CD4-positive, alpha-beta T cell treated with Interleukin-6 at 100 ng/mL for 8 hours (primary cell): ENCODE data around the gene NFATC4.

Experiments
- DNase-seq: peaks from one replicate; pipeline ENCODE4 v3.0.0-alpha.2; 2020; ENCODE audit warnings: mixed read lengths, low spot score

The NFATC4 gene

GRCh38 chr14:24411443-24412389, 43.7 kb downstream of the NFATC4 start:
- DNase-seq: peak; percentile 13

- no peak for DNase-seq
Measured at GRCh38 chr14:24414077-24414476, 46.1 kb downstream of the NFATC4 start.

- no peak for DNase-seq
Measured at GRCh38 chr14:24414732-24415420, 46.9 kb downstream of the NFATC4 start.

- no peak for DNase-seq
Measured at GRCh38 chr14:24415421-24416253, 47.7 kb downstream of the NFATC4 start.

- DNase-seq: no peak
Measured at GRCh38 chr14:24416254-24416931, 48.4 kb downstream of the NFATC4 start.

GRCh38 chr14:24416932-24417619, 49.1 kb downstream of the NFATC4 start:
- no peak for DNase-seq

GRCh38 chr14:24417832-24418491, 50.0 kb downstream of the NFATC4 start:
- no peak for DNase-seq

GRCh38 chr14:24418492-24418873, 50.5 kb downstream of the NFATC4 start:
- no peak for DNase-seq

GRCh38 chr14:24422261-24422660, 54.3 kb downstream of the NFATC4 start:
- no peak for DNase-seq

- DNase-seq: no peak
Measured at GRCh38 chr14:24422694-24423601, 55.0 kb downstream of the NFATC4 start.

- no peak for DNase-seq
Measured at GRCh38 chr14:24425704-24426103, 57.7 kb downstream of the NFATC4 start.

- no peak for DNase-seq
Measured at GRCh38 chr14:24426150-24426911, 58.3 kb downstream of the NFATC4 start.

- peak; percentile 42 for DNase-seq
Measured at GRCh38 chr14:24426912-24427536, 59.0 kb downstream of the NFATC4 start.

GRCh38 chr14:24427537-24428508, 59.8 kb downstream of the NFATC4 start:
- no peak for DNase-seq

GRCh38 chr14:24428628-24429394, 60.8 kb downstream of the NFATC4 start:
- DNase-seq: no peak
